GM12872 (cell line): Measurements from ENCODE around the gene RFX7.

Experiments
- TF ChIP-seq, protein P1 (sequence below): IDR thresholded peaks from 3 replicates; pipeline ENCODE4 v1.5.1; 2011; ENCODE audit warnings: low read depth, mild to moderate bottlenecking, low read length, moderate library complexity; ENCODE audit not compliant: insufficient read depth

Gene RFX7

GRCh38 chr15:56243163-56244037 lies at the start of gene RFX7:
Gene RFX7, minus strand, starts transcription at chr15:56243879. Its CDS starts 594 bp downstream, at chr15:56243285.
- TF ChIP-seq, protein P1, sequence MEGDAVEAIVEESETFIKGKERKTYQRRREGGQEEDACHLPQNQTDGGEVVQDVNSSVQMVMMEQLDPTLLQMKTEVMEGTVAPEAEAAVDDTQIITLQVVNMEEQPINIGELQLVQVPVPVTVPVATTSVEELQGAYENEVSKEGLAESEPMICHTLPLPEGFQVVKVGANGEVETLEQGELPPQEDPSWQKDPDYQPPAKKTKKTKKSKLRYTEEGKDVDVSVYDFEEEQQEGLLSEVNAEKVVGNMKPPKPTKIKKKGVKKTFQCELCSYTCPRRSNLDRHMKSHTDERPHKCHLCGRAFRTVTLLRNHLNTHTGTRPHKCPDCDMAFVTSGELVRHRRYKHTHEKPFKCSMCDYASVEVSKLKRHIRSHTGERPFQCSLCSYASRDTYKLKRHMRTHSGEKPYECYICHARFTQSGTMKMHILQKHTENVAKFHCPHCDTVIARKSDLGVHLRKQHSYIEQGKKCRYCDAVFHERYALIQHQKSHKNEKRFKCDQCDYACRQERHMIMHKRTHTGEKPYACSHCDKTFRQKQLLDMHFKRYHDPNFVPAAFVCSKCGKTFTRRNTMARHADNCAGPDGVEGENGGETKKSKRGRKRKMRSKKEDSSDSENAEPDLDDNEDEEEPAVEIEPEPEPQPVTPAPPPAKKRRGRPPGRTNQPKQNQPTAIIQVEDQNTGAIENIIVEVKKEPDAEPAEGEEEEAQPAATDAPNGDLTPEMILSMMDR: no peak

DNA sequence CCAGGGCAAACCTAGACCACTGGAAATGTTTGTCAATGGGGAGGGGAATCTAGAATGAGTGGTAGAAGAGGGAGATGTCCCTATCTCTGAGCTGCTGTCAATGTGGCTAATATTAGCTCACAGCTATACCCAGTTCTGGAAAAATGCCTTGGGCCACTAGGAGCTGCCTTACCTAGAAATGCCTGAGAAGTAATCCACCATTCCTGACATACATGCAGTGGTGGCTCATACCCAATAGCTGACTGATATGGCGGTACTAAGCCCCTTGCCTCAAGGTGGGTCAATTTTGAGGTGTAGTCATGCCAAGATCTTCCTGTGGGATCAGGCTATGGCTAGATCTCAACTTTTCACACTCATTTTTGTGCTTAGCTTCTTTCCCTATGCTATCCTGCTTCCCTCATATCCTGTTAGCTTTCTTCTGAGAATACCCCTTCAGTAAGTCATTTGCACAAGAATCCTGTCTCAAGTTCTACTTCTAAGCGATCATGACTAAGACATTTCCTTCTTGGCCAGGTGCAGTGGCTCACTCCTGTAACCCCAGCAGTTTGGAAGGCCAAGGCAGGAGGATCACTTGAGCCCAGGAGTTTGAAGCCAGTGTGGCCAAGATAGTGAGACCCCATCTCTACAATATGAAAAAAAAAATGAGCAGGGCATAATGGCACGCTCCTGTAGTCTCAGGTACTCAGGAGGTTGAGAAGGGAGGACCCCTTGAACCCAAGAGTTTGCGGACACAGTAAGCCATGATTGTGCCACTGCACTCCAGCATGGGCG lies 49.1 kb upstream of the RFX7 start:
- TF ChIP-seq, protein P1: no peak

DNA sequence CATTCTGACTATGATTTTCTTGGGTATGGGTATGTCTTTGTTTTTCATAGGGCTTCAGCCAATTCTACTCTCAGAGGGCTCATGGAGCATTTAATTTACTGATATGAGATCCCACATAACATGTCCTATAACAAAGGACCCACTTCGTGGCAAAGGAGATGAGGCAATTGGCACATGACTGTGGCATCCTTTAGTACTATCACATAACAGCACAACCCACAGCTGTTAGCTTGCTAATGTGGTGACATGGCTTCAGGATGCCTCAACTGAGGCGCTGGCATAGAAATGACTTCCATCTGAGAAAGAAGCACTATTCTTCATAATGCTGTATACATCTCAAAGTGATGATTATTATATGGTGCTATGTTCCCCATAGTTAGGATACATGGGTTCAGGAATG lies 48.1 kb upstream of the RFX7 start:
- TF ChIP-seq, protein P1: no peak

DNA sequence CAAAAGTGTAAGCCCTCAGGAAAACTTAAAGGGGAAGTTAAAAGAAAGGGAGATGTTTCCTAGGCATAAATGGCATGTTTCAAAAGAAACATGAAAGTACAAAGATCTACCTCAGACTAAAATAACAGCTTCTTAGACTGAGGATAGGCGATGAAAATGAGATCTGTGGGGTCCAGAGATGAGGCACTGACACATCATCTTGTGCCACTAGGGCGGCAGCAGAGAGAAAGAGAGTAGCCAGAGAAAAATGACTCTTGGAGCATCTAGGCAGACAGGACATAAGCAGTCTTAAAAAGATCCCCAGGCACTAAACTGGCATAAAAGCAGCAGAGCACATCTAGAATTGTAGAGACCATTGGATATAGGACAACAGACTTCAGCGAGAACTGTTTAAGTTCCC lies 42.5 kb upstream of the RFX7 start:
- TF ChIP-seq, protein P1: peak; percentile 48; the same call in 2 of the 3 replicates

DNA sequence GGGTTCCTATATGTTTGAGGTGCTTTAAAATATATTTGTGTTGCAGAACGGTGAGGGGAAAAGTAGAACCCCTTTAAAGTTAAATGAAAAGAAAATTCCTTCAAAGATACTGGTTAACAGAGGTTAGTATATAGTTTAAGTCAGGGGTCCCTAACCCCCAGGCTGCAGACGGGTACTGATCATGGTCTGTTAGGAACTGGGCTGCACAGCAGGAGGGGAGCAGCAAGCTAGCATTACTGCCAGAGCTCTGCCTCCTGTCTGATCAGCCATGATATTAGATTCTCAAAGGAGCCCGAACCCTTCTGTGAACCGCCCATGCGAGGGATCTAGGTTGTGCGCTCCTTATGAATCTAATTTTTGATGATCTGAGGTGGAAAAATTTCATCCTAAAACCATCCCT lies 37.5 kb upstream of the RFX7 start:
- TF ChIP-seq, protein P1: no peak

- TF ChIP-seq, protein P1: no peak
These were observed 30.0 kb upstream of the RFX7 start for GRCh38 chr15:56273724-56274123.

DNA sequence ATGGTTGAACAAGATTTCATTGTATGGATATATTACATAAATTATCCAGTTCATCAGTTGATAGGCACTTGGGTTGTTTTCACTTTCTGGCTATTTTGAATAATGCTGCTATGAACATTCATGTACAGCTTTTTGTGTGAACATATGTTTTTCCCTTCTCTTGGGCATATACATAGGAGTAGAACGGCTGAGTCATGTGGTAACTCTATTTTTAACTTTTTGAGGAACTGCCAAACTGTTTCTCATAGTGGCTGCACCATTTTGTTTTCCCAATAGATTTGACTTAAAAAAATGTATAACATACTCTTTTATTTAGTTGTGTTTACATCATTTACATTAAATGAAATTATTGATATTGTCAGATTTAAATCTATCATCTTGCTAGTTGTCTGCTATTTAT lies 28.8 kb upstream of the RFX7 start:
- TF ChIP-seq, protein P1: no peak
